ENCODE data around the gene USHBP1. TPM values are rescaled to one million over a fixed set of nuclear protein-coding genes. Genes with fewer than 3 reads are reported as not detected.
A peak's percentile ranks its signal among the peaks of the same experiment; 100 is the strongest.

USHBP1 gene
- total and polyA plus RNA-seq, 7 donors: 2.6 to 8.6 (median 3.7) TPM

DNA sequence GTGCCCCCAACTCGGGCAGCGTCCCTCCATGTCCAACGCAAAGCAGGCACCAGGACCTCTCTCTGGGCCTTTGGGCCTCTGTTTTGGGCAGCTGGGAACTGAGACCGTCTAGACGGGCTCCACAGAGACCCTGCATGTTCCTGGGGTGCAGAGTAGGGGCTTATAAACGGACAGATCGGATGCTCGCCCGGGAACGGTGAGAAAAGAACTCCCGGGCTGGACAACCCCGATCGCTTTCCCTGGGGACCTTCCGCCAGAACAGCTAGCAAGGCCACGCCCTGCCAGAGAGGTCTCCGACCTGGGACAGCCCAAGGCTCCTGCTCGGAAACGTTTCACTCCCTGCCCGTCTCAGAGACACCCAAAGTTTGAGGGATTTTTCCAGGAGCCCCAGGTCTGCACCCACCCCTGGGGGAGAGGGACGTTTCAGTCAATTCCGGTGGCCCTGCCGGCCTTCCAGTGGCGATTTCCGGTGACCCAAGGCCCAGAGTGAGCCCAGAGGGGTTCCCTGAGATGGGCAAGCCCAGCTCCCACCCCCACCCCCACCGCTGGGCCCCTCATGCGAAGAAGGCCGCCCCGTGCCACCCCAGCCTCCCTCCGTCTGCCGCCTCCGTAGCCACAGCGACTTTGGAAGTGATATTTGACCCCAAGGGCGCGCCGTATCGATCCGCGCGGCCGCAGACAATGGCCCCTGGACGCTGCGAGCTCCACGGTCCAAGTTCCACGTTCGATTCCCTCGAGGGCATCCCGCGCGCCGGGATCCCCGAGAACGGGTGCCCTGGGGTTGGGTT, 20.5 kb downstream of the USHBP1 start:
- H3K4me3 ChIP-seq: peak overlapping the region; percentile 85
- no peaks in the 10 kb centered on the region for H3K9me3 ChIP-seq
- ATAC-seq: peak in 3 of 4 donors; percentile 38 to 67 (median 55)
- TF ChIP-seq CTCF (IDR thresholded peaks at IDR 0.05): no peak
- peak overlapping the region; percentile 84 for H3K27ac ChIP-seq
- intact Hi-C loops (cut with DNase I): no loop called here
- peaks cover 0 to 11% of the 10 kb centered on the region in 2 donors for H3K36me3 ChIP-seq (ENCODE audit: insufficient read depth in 1 of 2, low read depth in 1 of 2)
- H3K4me1 ChIP-seq: peaks cover 35% of the 10 kb centered on the region
- H3K27me3 ChIP-seq (ENCODE audit: insufficient read depth in 3 of 3, low read length in 2 of 3): no peaks in the 10 kb centered on the region
- 5 to 8% (median 7%) methylated on average over 49 to 52 of the region's 52 CpGs for WGBS, 3 donors
- DNase-seq: peak; percentile 69 to 86

- no peak for DNase-seq
- H3K36me3 ChIP-seq (ENCODE audit: insufficient read depth in 1 of 2, low read depth in 1 of 2): peaks cover under 1 to 18% of the 10 kb centered on the region in 2 donors
- peak overlapping the region; percentile 84 for H3K27ac ChIP-seq
- no peaks in the 10 kb centered on the region for H3K9me3 ChIP-seq
- TF ChIP-seq CTCF (IDR thresholded peaks at IDR 0.05): no peak
- H3K4me1 ChIP-seq: peaks cover 35% of the 10 kb centered on the region
- WGBS, 3 donors: 19 to 39% (median 28%) methylated on average over 8 of the region's 8 CpGs
- no peak for ATAC-seq
- intact Hi-C loops (cut with DNase I): no loop called here
- H3K27me3 ChIP-seq (ENCODE audit: insufficient read depth in 3 of 3, low read length in 2 of 3): no peaks in the 10 kb centered on the region
- H3K4me3 ChIP-seq: peak overlapping the region; percentile 85
These were observed 21.2 kb downstream of the USHBP1 start for GRCh38 chr19:17243211-17243829.

DNA sequence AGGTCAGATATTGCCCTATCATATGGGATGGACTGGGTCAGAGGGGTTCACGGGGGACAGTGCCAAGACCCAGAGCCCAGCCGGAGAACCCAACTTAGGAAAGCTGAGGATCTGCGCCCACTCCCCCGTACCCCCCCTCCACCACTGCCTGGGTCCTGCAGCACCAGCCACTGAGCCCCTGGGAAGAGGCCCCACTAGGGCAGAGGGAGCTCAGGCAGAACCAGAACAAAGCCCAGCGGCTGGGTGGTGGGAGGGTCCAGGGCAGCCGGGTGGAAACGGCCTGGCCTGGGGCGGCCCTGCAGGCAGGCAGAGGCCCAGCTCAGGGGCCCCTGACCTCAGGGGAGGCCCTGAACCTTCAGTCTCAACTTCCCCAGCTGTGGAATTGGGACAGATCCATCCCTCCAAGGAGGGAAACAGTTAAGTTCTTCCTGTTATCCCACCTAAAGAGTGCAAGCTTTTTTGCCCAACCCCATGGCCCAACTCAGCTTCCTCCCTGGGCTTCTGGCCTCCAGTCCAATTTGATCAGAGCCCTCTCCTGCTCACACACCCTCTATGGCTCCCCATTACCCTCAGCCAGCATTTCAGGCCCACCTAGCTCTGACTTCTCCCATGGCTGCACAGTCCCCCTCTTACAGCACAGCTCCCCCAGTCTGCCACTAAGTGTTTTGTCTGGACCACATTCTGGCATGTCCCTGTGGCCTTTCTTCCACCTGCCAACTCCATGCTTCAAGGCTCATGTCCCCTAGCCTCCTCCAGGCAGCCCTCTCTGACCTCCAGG, 21.9 kb downstream of the USHBP1 start:
- DNase-seq: no peak
- WGBS, 3 donors: 60 to 65% (median 63%) methylated on average over 7 to 8 of the region's 8 CpGs
- Histone ChIP-seq H3K27me3 (ENCODE audit: insufficient read depth in 3 of 3, low read length in 2 of 3) (no peaks in the 10 kb centered on the region), H3K4me1 (peaks cover 35% of the 10 kb centered on the region), H3K36me3 (ENCODE audit: insufficient read depth in 1 of 2, low read depth in 1 of 2) (peaks cover 3 to 25% of the 10 kb centered on the region in 2 donors), H3K9me3 (no peaks in the 10 kb centered on the region), H3K4me3 (peak overlapping the region; percentile 85), H3K27ac (peak overlapping the region; percentile 84)
- no peak for TF ChIP-seq CTCF (IDR thresholded peaks at IDR 0.05)
- intact Hi-C loops (cut with DNase I): no loop called here
- no peak for ATAC-seq

GRCh38 chr19:17240826-17241399, 23.6 kb downstream of the USHBP1 start:
- intact Hi-C loops (cut with DNase I): no loop called here

More at GRCh38 chr19:17240826-17241399, 23.6 kb downstream of the USHBP1 start:
- Histone ChIP-seq H3K27me3 (ENCODE audit: insufficient read depth in 3 of 3, low read length in 2 of 3) (no peaks in the 10 kb centered on the region), H3K4me1 (peaks cover 27% of the 10 kb centered on the region), H3K4me3 (peak overlapping the region; percentile 1), H3K36me3 (ENCODE audit: insufficient read depth in 1 of 2, low read depth in 1 of 2) (peaks cover 3 to 34% of the 10 kb centered on the region in 2 donors), H3K27ac (peak overlapping the region; percentile 84), H3K9me3 (no peaks in the 10 kb centered on the region)
- 92 to 96% (median 95%) methylated on average over 6 of the region's 6 CpGs for WGBS, 3 donors
- ATAC-seq: no peak
- DNase-seq: no peak
- no peak for TF ChIP-seq CTCF (IDR thresholded peaks at IDR 0.05)
